CD14-positive monocyte (primary cell): ENCODE measurements around the gene ADAM19. TPM values are rescaled to one million over a fixed set of nuclear protein-coding genes. Genes with fewer than 3 reads are reported as not detected.

Experiments used
- DNase-seq, 3 donors: peaks; one replicate each; pipeline ENCODE4 v3.0.0-alpha.2; 2011 to 2022
- H2AFZ ChIP-seq: 2 replicates; pipeline ENCODE4 v1.6.0; 2012; ENCODE audit warnings: mild to moderate bottlenecking, low read depth, low read length, inconsistent platforms; ENCODE audit not compliant: insufficient read depth, poor library complexity, severe bottlenecking
- H3K27ac ChIP-seq, 2 donors: 1 replicate in 1 of 2; 2 replicates in 1 of 2; pipeline ENCODE4 v1.5.1; 2012 to 2013; ENCODE audit warnings: low read length in 2 of 2, control low read depth in 1 of 2, inconsistent platforms in 1 of 2, low read depth in 1 of 2, mild to moderate bottlenecking in 1 of 2
- H3K27me3 ChIP-seq, 2 donors: one replicate each; pipeline versions ENCODE4 v1.6.0 to v1.6.1; 2011 to 2013; ENCODE audit warnings: low read length in 2 of 2; ENCODE audit not compliant: control insufficient read depth in 2 of 2, insufficient read depth in 2 of 2
- H3K36me3 ChIP-seq, 2 donors: replicated peaks in 1 of 2; 1 replicate in 1 of 2; 2 replicates in 1 of 2; pipeline versions ENCODE4 v1.5.1 to v1.6.1; 2012 to 2013; ENCODE audit warnings: low read length in 2 of 2, control low read depth in 1 of 2, inconsistent platforms in 1 of 2, mild to moderate bottlenecking in 1 of 2; ENCODE audit not compliant: insufficient read depth in 2 of 2, control insufficient read depth in 1 of 2
- H3K4me1 ChIP-seq, 2 donors: 1 replicate in 1 of 2; 2 replicates in 1 of 2; pipeline versions ENCODE4 v1.5.1 to v1.6.1; 2012 to 2013; ENCODE audit warnings: low read length in 2 of 2, control low read depth in 1 of 2, inconsistent platforms in 1 of 2, mild to moderate bottlenecking in 1 of 2, moderate library complexity in 1 of 2; ENCODE audit not compliant: insufficient read depth in 2 of 2, control insufficient read depth in 1 of 2
- H3K4me2 ChIP-seq: replicated peaks from 2 replicates; pipeline ENCODE3; 2012; ENCODE audit warnings: low read length, moderate library complexity, mild to moderate bottlenecking; ENCODE audit not compliant: poor library complexity, severe bottlenecking; ENCODE audit errors: extremely low read depth
- H3K4me3 ChIP-seq, 3 experiments: fragments of 200-600 bp in 1 of 3; sonication (generic) in 1 of 3; replicated peaks in 1 of 3; 1 replicate in 2 of 3; 2 replicates in 1 of 3; pipeline ENCODE4 v1.5.1; 2011 to 2013; ENCODE audit warnings: low read length in 3 of 3, mild to moderate bottlenecking in 3 of 3, control low read depth in 2 of 3, low read depth in 2 of 3, inconsistent platforms in 1 of 3, moderate library complexity in 1 of 3
- H3K79me2 ChIP-seq: 2 replicates; pipeline ENCODE4 v1.6.0; 2012; ENCODE audit warnings: mild to moderate bottlenecking, control low read depth, inconsistent platforms, low read length, moderate library complexity; ENCODE audit not compliant: insufficient read depth
- H3K9ac ChIP-seq: 2 replicates; pipeline ENCODE4 v1.6.0; 2017; ENCODE audit warnings: low read length, mild to moderate bottlenecking; ENCODE audit not compliant: insufficient read depth, poor library complexity, severe bottlenecking
- H3K9me3 ChIP-seq, 2 donors: replicated peaks in 1 of 2; 1 replicate in 1 of 2; 2 replicates in 1 of 2; pipeline versions ENCODE4 v1.5.1 to v1.6.1; 2012 to 2013; ENCODE audit warnings: low read length in 2 of 2, control low read depth in 1 of 2; ENCODE audit not compliant: control insufficient read depth in 1 of 2, insufficient read depth in 1 of 2
- H4K20me1 ChIP-seq: 2 replicates; pipeline ENCODE4 v1.6.0; 2012; ENCODE audit warnings: mild to moderate bottlenecking, low read length, control low read depth, moderate library complexity; ENCODE audit not compliant: insufficient read depth
- H3K27ac Mint-ChIP-seq, 7 donors: one replicate each; pipeline ENCODE4 v1.8.0; 2020; ENCODE audit warnings: mild to moderate bottlenecking in 7 of 7, mixed read lengths in 7 of 7, moderate library complexity in 6 of 7, inconsistent platforms in 2 of 7
- H3K27me3 Mint-ChIP-seq, 3 donors: one replicate each; pipeline ENCODE4 v1.8.0; 2021 to 2022; ENCODE audit warnings: low read depth in 3 of 3, mild to moderate bottlenecking in 3 of 3, mixed read lengths in 3 of 3, moderate library complexity in 3 of 3, inconsistent platforms in 1 of 3
- H3K36me3 Mint-ChIP-seq, 2 donors: one replicate each; pipeline ENCODE4 v1.8.0; 2020; ENCODE audit warnings: mixed read lengths in 2 of 2, inconsistent platforms in 1 of 2, mild to moderate bottlenecking in 1 of 2
- H3K4me1 Mint-ChIP-seq: one replicate; pipeline ENCODE4 v1.8.0; 2020; ENCODE audit warnings: mild to moderate bottlenecking, mixed read lengths
- H3K4me3 Mint-ChIP-seq, 2 donors: one replicate each; pipeline ENCODE4 v1.8.0; 2020; ENCODE audit warnings: mild to moderate bottlenecking in 2 of 2, mixed read lengths in 2 of 2, moderate library complexity in 1 of 2
- H3K9me3 Mint-ChIP-seq, 7 donors: one replicate each; pipeline ENCODE4 v1.8.0; 2020 to 2022; ENCODE audit warnings: mixed read lengths in 7 of 7, mild to moderate bottlenecking in 6 of 7, moderate library complexity in 6 of 7, inconsistent platforms in 2 of 7
- WGBS: methylation state at CpG from one replicate; pipeline ENCODE4 v1.1.5; 2013; ENCODE audit warnings: missing lambda C conversion rate; ENCODE audit not compliant: insufficient coverage; 5-methylcytosine and 5-hydroxymethylcytosine counted together
- intact Hi-C, 2 donors: fragments of 100-400 bp; cut with micrococcal nuclease; formaldehyde crosslinking; loops; one replicate each; pipeline versions ENCODE4 v1.15.0 to v1.15.1; 2023
- polyA plus RNA-seq, 3 donors: library from polyadenylated mRNA; depleted of rRNA in 1 of 3; unstranded in 2 of 3; stranded (reverse) in 1 of 3; fragments of 300-500 nt in 2 of 3; fragments of >200 nt in 1 of 3; fragmentation: Illumina TruSeq in 2 of 3; gene quantifications; 1 replicate in 2 of 3; 2 replicates in 1 of 3; pipeline ENCODE4 v1.2.3, GENCODE V29; 2012 to 2021
- TF ChIP-seq, protein P1 (sequence below): fragments of 200-600 bp; IDR thresholded peaks from one replicate; pipeline ENCODE4 v1.8.0; 2022; ENCODE audit warnings: antibody characterized with exemption, mild to moderate bottlenecking

Gene ADAM19
- polyA plus RNA-seq, 3 donors, result 3.0 to 12.7 (median 6.2) TPM

DNA sequence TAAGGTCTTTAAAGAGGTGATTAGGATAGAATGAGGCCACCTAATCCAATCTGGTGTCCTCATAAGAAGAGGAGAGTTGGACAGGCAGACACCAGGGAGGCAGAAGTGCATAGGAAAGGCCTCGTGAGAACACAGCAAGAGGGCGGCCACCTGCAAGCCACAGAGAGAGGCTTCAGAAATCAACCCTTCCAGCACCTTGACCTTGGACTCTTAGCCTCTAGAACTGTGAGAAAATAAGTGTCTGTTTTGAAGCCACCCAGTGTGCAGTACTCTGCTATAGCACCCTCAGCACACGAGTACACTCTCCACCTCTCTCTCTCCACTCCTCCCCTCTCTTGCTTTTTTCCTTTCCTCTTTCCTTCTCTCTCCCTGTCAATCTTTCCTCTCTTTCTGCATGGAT lies 88.7 kb downstream of the ADAM19 start:
- H3K36me3 Mint-ChIP-seq, result peaks cover 85 to 89% of the 10 kb centered on the region in 2 donors
- H3K9me3 Mint-ChIP-seq, result peaks cover 0 to 4% (median 0%) of the 10 kb centered on the region in 7 donors
- no peaks in the 10 kb centered on the region for H3K79me2 ChIP-seq
- H3K4me2 ChIP-seq, result no peak overlapping the region
- no peak overlapping the region for H3K4me3 Mint-ChIP-seq
- peaks cover 18 to 19% of the 10 kb centered on the region in 2 donors for H3K4me1 ChIP-seq
- no peak for DNase-seq
- H2AFZ ChIP-seq, result no peak overlapping the region
- H3K36me3 ChIP-seq, result peaks cover 44 to 87% of the 10 kb centered on the region in 2 donors
- WGBS, result 63% methylated on average over 1 of the region's 3 CpGs
- peaks cover 24% of the 10 kb centered on the region for H3K4me1 Mint-ChIP-seq
- no peak overlapping the region for H3K9ac ChIP-seq
- peaks cover 0 to 1% (median 0%) of the 10 kb centered on the region in 3 donors for H3K27me3 Mint-ChIP-seq
- TF ChIP-seq, protein P1, sequence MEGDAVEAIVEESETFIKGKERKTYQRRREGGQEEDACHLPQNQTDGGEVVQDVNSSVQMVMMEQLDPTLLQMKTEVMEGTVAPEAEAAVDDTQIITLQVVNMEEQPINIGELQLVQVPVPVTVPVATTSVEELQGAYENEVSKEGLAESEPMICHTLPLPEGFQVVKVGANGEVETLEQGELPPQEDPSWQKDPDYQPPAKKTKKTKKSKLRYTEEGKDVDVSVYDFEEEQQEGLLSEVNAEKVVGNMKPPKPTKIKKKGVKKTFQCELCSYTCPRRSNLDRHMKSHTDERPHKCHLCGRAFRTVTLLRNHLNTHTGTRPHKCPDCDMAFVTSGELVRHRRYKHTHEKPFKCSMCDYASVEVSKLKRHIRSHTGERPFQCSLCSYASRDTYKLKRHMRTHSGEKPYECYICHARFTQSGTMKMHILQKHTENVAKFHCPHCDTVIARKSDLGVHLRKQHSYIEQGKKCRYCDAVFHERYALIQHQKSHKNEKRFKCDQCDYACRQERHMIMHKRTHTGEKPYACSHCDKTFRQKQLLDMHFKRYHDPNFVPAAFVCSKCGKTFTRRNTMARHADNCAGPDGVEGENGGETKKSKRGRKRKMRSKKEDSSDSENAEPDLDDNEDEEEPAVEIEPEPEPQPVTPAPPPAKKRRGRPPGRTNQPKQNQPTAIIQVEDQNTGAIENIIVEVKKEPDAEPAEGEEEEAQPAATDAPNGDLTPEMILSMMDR, result no peak
- H3K27me3 ChIP-seq, result no peaks in the 10 kb centered on the region
- no peak overlapping the region for H3K4me3 ChIP-seq
- H4K20me1 ChIP-seq, result peaks cover 19% of the 10 kb centered on the region
- H3K27ac ChIP-seq, result no peak overlapping the region
- H3K27ac Mint-ChIP-seq, result peak overlapping the region in 2 of 7 donors; percentile 42 to 75
- intact Hi-C loops, result no loop called here
- H3K9me3 ChIP-seq, result no peaks in the 10 kb centered on the region

DNA sequence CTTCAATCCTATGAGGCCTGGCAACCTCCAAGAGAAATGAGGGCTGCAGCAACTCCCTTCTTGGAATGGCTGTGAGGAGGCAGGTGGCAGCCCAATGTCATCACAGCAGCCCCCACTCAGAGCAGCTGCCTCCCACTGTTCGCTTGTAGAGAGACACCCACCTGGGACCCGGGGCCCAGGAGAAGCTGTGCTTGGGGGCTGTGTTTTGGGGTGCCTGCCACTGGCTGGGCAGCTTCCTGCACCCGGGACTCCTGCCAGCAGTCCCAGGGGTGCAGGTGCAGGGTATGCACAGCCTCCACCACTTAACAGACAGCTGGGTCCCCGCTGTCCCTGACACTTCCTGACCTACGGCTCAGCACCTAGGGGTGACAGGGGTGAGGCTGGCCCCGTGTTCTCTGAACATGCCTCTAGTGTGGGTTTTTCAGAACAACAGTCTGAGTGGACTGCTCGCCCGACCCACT lies 89.3 kb downstream of the ADAM19 start:
- Histone ChIP-seq H3K27ac (no peak overlapping the region), H4K20me1 (peaks cover 19% of the 10 kb centered on the region), H3K36me3 (peaks cover 44 to 87% of the 10 kb centered on the region in 2 donors), H3K9me3 (no peaks in the 10 kb centered on the region), H2AFZ (no peak overlapping the region), H3K79me2 (no peaks in the 10 kb centered on the region), H3K4me3 (no peak overlapping the region), H3K9ac (no peak overlapping the region), H3K4me2 (no peak overlapping the region), H3K4me1 (peaks cover 18 to 19% of the 10 kb centered on the region in 2 donors), H3K27me3 (no peaks in the 10 kb centered on the region)
- peak overlapping the region in 3 of 7 donors; percentile 15 to 89 (median 64) for H3K27ac Mint-ChIP-seq
- H3K36me3 Mint-ChIP-seq, result peaks cover 83 to 87% of the 10 kb centered on the region in 2 donors
- H3K4me1 Mint-ChIP-seq, result peaks cover 24% of the 10 kb centered on the region
- H3K9me3 Mint-ChIP-seq, result peaks cover 0 to 4% (median 0%) of the 10 kb centered on the region in 7 donors
- H3K4me3 Mint-ChIP-seq, result no peak overlapping the region
- WGBS, result 100% methylated on average over 1 of the region's 8 CpGs
- DNase-seq, result no peak
- TF ChIP-seq, protein P1, result no peak
- intact Hi-C loops, result no loop called here
- peaks cover 0 to 1% (median under 1%) of the 10 kb centered on the region in 3 donors for H3K27me3 Mint-ChIP-seq
